Measurements from ENCODE around the gene JMJD4. TPM values are rescaled to one million over a fixed set of nuclear protein-coding genes. Genes with fewer than 3 reads are reported as not detected.

JMJD4 gene
- total and polyA plus RNA-seq, 9 of the 15 experiments (the other 6 are each of a cell fraction or from before 2014, with no cell fraction given): 1.4 to 42.6 (median 29.2) TPM

GRCh38 chr1:227748496-227749182, 13.5 kb upstream of the JMJD4 start (continued):
- TF ChIP-seq, protein P1, sequence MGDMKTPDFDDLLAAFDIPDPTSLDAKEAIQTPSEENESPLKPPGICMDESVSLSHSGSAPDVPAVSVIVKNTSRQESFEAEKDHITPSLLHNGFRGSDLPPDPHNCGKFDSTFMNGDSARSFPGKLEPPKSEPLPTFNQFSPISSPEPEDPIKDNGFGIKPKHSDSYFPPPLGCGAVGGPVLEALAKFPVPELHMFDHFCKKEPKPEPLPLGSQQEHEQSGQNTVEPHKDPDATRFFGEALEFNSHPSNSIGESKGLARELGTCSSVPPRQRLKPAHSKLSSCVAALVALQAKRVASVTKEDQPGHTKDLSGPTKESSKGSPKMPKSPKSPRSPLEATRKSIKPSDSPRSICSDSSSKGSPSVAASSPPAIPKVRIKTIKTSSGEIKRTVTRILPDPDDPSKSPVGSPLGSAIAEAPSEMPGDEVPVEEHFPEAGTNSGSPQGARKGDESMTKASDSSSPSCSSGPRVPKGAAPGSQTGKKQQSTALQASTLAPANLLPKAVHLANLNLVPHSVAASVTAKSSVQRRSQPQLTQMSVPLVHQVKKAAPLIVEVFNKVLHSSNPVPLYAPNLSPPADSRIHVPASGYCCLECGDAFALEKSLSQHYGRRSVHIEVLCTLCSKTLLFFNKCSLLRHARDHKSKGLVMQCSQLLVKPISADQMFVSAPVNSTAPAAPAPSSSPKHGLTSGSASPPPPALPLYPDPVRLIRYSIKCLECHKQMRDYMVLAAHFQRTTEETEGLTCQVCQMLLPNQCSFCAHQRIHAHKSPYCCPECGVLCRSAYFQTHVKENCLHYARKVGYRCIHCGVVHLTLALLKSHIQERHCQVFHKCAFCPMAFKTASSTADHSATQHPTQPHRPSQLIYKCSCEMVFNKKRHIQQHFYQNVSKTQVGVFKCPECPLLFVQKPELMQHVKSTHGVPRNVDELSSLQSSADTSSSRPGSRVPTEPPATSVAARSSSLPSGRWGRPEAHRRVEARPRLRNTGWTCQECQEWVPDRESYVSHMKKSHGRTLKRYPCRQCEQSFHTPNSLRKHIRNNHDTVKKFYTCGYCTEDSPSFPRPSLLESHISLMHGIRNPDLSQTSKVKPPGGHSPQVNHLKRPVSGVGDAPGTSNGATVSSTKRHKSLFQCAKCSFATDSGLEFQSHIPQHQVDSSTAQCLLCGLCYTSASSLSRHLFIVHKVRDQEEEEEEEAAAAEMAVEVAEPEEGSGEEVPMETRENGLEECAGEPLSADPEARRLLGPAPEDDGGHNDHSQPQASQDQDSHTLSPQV (IDR thresholded peaks at IDR 0.05): peak; percentile 46; the same call in 1 of the 2 replicates
- TF ChIP-seq DDX20 (tag; IDR thresholded peaks at IDR 0.05; ENCODE audit: low read depth) (no peak), SOX6 (IDR thresholded peaks at IDR 0.05) (peak; percentile 95), BHLHE40 (IDR thresholded peaks at IDR 0.05; ENCODE audit: low read length) (peak; percentile 6; the same call in 1 of the 2 replicates), ZNF165 (CRISPR knock-in tag; IDR thresholded peaks at IDR 0.05; ENCODE audit: borderline replicate concordance) (no peak), PCBP1 (IDR thresholded peaks at IDR 0.05; ENCODE audit: low read depth, low read length, poor library complexity, severe bottlenecking) (no peak), THRA (IDR thresholded peaks at IDR 0.05) (no peak), SP2 (IDR thresholded peaks at IDR 0.05; ENCODE audit: extremely low read depth, low read depth, low read length, poor library complexity, severe bottlenecking) (no peak), BCL6 (CRISPR knock-in tag; IDR thresholded peaks at IDR 0.05) (no peak), CEBPB (tag; IDR thresholded peaks at IDR 0.05) (peak; percentile 97), HMG20A (CRISPR knock-in tag; conservative IDR thresholded peaks at IDR 0.05) (no peak), MEF2D (tag; conservative IDR thresholded peaks at IDR 0.05; ENCODE audit: low read depth) (0 out of 2 replicates have a peak, but pooled peaks have one; percentile 52), SMAD4 (CRISPR knock-in tag; conservative IDR thresholded peaks at IDR 0.05) (peak; percentile 73), KLF1 (tag; IDR thresholded peaks at IDR 0.05) (no peak), HIVEP1 (CRISPR knock-in tag; IDR thresholded peaks at IDR 0.05) (no peak), MAFG (tag; conservative IDR thresholded peaks at IDR 0.05) (no peak), CBX5 (IDR thresholded peaks at IDR 0.05; ENCODE audit: borderline replicate concordance, low read depth) (no peak)
- TF ChIP-seq, protein P2, sequence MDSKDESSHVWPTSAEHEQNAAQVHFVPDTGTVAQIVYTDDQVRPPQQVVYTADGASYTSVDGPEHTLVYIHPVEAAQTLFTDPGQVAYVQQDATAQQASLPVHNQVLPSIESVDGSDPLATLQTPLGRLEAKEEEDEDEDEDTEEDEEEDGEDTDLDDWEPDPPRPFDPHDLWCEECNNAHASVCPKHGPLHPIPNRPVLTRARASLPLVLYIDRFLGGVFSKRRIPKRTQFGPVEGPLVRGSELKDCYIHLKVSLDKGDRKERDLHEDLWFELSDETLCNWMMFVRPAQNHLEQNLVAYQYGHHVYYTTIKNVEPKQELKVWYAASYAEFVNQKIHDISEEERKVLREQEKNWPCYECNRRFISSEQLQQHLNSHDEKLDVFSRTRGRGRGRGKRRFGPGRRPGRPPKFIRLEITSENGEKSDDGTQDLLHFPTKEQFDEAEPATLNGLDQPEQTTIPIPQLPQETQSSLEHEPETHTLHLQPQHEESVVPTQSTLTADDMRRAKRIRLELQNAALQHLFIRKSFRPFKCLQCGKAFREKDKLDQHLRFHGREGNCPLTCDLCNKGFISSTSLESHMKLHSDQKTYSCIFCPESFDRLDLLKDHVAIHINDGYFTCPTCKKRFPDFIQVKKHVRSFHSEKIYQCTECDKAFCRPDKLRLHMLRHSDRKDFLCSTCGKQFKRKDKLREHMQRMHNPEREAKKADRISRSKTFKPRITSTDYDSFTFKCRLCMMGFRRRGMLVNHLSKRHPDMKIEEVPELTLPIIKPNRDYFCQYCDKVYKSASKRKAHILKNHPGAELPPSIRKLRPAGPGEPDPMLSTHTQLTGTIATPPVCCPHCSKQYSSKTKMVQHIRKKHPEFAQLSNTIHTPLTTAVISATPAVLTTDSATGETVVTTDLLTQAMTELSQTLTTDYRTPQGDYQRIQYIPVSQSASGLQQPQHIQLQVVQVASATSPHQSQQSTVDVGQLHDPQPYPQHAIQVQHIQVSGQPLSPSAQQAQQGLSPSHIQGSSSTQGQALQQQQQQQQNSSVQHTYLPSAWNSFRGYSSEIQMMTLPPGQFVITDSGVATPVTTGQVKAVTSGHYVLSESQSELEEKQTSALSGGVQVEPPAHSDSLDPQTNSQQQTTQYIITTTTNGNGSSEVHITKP (IDR thresholded peaks at IDR 0.05; ENCODE audit: partially characterized antibody): no peak
- TF ChIP-seq, protein P3, sequence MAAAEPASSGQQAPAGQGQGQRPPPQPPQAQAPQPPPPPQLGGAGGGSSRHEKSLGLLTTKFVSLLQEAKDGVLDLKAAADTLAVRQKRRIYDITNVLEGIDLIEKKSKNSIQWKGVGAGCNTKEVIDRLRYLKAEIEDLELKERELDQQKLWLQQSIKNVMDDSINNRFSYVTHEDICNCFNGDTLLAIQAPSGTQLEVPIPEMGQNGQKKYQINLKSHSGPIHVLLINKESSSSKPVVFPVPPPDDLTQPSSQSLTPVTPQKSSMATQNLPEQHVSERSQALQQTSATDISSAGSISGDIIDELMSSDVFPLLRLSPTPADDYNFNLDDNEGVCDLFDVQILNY (CRISPR knock-in tag; IDR thresholded peaks at IDR 0.05): no peak
